Mesendoderm (in vitro differentiated cells): ENCODE results near the gene PROK2.

Experiments used
- DNase-seq: peaks from one replicate; pipeline ENCODE4 v3.0.0; 2013
- H2AK5ac ChIP-seq: 2 replicates; pipeline ENCODE4 v1.6.1; 2013; ENCODE audit warnings: low read length, inconsistent platforms
- H2BK120ac ChIP-seq: 2 replicates; pipeline ENCODE4 v1.6.1; 2013; ENCODE audit warnings: low read depth, mild to moderate bottlenecking, low read length, moderate library complexity, mixed read lengths
- H2BK15ac ChIP-seq: replicated peaks from 2 replicates; pipeline ENCODE4 v1.6.1; 2013; ENCODE audit warnings: low read depth, mild to moderate bottlenecking, moderate library complexity
- H2BK5ac ChIP-seq: 2 replicates; pipeline ENCODE4 v1.6.1; 2013; ENCODE audit warnings: low read length, inconsistent platforms
- H3K18ac ChIP-seq: 2 replicates; pipeline ENCODE4 v1.6.1; 2013; ENCODE audit warnings: mild to moderate bottlenecking, low read length, mixed read lengths
- H3K23ac ChIP-seq: one replicate; pipeline ENCODE4 v1.6.1; 2013; ENCODE audit warnings: low read length
- H3K27ac ChIP-seq: 2 replicates; pipeline ENCODE4 v1.5.1; 2013; ENCODE audit warnings: low read depth, mild to moderate bottlenecking, inconsistent platforms, low read length, moderate library complexity
- H3K27me3 ChIP-seq: 2 replicates; pipeline ENCODE4 v1.6.1; 2013; ENCODE audit warnings: low read length, control low read depth, mild to moderate bottlenecking, inconsistent platforms; ENCODE audit not compliant: insufficient read depth, poor library complexity
- H3K36me3 ChIP-seq: 2 replicates; pipeline ENCODE4 v1.6.1; 2013; ENCODE audit warnings: low read length, inconsistent platforms; ENCODE audit not compliant: control insufficient read depth, insufficient read depth
- H3K4ac ChIP-seq: one replicate; pipeline ENCODE4 v1.6.1; 2013; ENCODE audit warnings: low read depth, mild to moderate bottlenecking, low read length, moderate library complexity
- H3K4me1 ChIP-seq: 2 replicates; pipeline ENCODE4 v1.6.1; 2013; ENCODE audit warnings: low read depth, low read length, inconsistent platforms; ENCODE audit not compliant: control insufficient read depth
- H3K4me2 ChIP-seq: 2 replicates; pipeline ENCODE4 v1.6.1; 2013; ENCODE audit warnings: low read length
- H3K4me3 ChIP-seq: 2 replicates; pipeline ENCODE4 v1.5.1; 2013; ENCODE audit warnings: mild to moderate bottlenecking, low read length
- H3K56ac ChIP-seq: one replicate; pipeline ENCODE4 v1.6.1; 2013; ENCODE audit warnings: low read length
- H3K79me1 ChIP-seq: 2 replicates; pipeline ENCODE4 v1.6.1; 2013; ENCODE audit warnings: low read length, inconsistent platforms
- H3K79me2 ChIP-seq: 2 replicates; pipeline ENCODE4 v1.6.1; 2013; ENCODE audit warnings: mild to moderate bottlenecking, low read length; ENCODE audit not compliant: control insufficient read depth, insufficient read depth
- H3K9ac ChIP-seq: 2 replicates; pipeline ENCODE4 v1.6.1; 2013; ENCODE audit warnings: low read length, inconsistent platforms
- H4K5ac ChIP-seq: one replicate; pipeline ENCODE4 v1.6.1; 2013; ENCODE audit warnings: low read length
- H4K8ac ChIP-seq: one replicate; pipeline ENCODE4 v1.6.1; 2013; ENCODE audit warnings: low read depth, mild to moderate bottlenecking, control low read depth, low read length, moderate library complexity
- WGBS: extraction: QIAGEN DNeasy Blood & Tissue Kit; methylation state at CpG from one replicate; pipeline ENCODE4 v1.1.7; 2013; ENCODE audit warnings: low lambda C conversion rate, missing lambda C conversion rate; ENCODE audit not compliant: insufficient coverage; ENCODE audit errors: extremely low coverage; 5-methylcytosine and 5-hydroxymethylcytosine counted together

PROK2 gene

GRCh38 chr3:71816767-71817156 lies 31.8 kb upstream of the PROK2 start:
- Histone ChIP-seq H2BK5ac (no peak overlapping the region), H4K8ac (no peak overlapping the region), H3K4me2 (no peak overlapping the region), H3K79me1 (no peaks in the 10 kb centered on the region), H3K23ac (no peak overlapping the region), H3K79me2 (no peaks in the 10 kb centered on the region), H3K56ac (no peak overlapping the region), H3K4me3 (no peak overlapping the region), H3K27me3 (no peaks in the 10 kb centered on the region), H2BK15ac (no peak overlapping the region), H3K4me1 (no peaks in the 10 kb centered on the region), H3K9ac (no peak overlapping the region), H2BK120ac (no peak overlapping the region), H3K18ac (no peak overlapping the region), H3K27ac (no peak overlapping the region), H3K4ac (no peak overlapping the region), H3K36me3 (no peaks in the 10 kb centered on the region), H2AK5ac (no peak overlapping the region), H4K5ac (no peak overlapping the region)
- WGBS, result no CpG with 5 or more reads among the region's 4 CpGs
- no peak for DNase-seq

- Histone ChIP-seq H3K36me3 (no peaks in the 10 kb centered on the region), H2BK120ac (peak overlapping the region; percentile 28), H3K27me3 (no peaks in the 10 kb centered on the region), H3K4ac (no peak overlapping the region), H3K79me2 (no peaks in the 10 kb centered on the region), H4K8ac (no peak overlapping the region), H2BK15ac (no peak overlapping the region), H2BK5ac (no peak overlapping the region), H3K9ac (no peak overlapping the region), H3K23ac (no peak overlapping the region), H3K56ac (no peak overlapping the region), H3K27ac (no peak overlapping the region), H3K4me2 (no peak overlapping the region), H3K4me1 (no peaks in the 10 kb centered on the region), H2AK5ac (no peak overlapping the region), H3K18ac (no peak overlapping the region), H3K79me1 (no peaks in the 10 kb centered on the region), H4K5ac (no peak overlapping the region), H3K4me3 (no peak overlapping the region)
- no peak for DNase-seq
- no CpG with 5 or more reads among the region's 7 CpGs for WGBS
Measured at GRCh38 chr3:71815340-71816067, 30.6 kb upstream of the PROK2 start.

GRCh38 chr3:71813704-71814103 lies 28.8 kb upstream of the PROK2 start:
- no peaks in the 10 kb centered on the region for H3K36me3 ChIP-seq
- H3K9ac ChIP-seq, result no peak overlapping the region
- no peak overlapping the region for H2BK5ac ChIP-seq
- no CpG with 5 or more reads among the region's 3 CpGs for WGBS
- no peak for DNase-seq
- no peak overlapping the region for H3K23ac ChIP-seq
- H3K4me3 ChIP-seq, result no peak overlapping the region
- no peak overlapping the region for H2AK5ac ChIP-seq
- no peaks in the 10 kb centered on the region for H3K79me2 ChIP-seq
- no peaks in the 10 kb centered on the region for H3K79me1 ChIP-seq
- H2BK120ac ChIP-seq, result no peak overlapping the region
- H4K8ac ChIP-seq, result no peak overlapping the region
- H3K4me2 ChIP-seq, result no peak overlapping the region
- H3K18ac ChIP-seq, result no peak overlapping the region
- no peaks in the 10 kb centered on the region for H3K27me3 ChIP-seq
- no peak overlapping the region for H2BK15ac ChIP-seq
- no peak overlapping the region for H3K56ac ChIP-seq
- H3K4me1 ChIP-seq, result no peaks in the 10 kb centered on the region
- no peak overlapping the region for H4K5ac ChIP-seq
- no peak overlapping the region for H3K27ac ChIP-seq
- no peak overlapping the region for H3K4ac ChIP-seq

GRCh38 chr3:71813073-71813472 lies 28.1 kb upstream of the PROK2 start:
- no peak overlapping the region for H3K56ac ChIP-seq
- H2BK15ac ChIP-seq, result no peak overlapping the region
- no CpG with 5 or more reads among the region's 4 CpGs for WGBS
- H2BK120ac ChIP-seq, result no peak overlapping the region
- no peaks in the 10 kb centered on the region for H3K36me3 ChIP-seq
- no peaks in the 10 kb centered on the region for H3K79me1 ChIP-seq
- H3K18ac ChIP-seq, result no peak overlapping the region
- H4K5ac ChIP-seq, result no peak overlapping the region
- no peak overlapping the region for H2BK5ac ChIP-seq
- no peaks in the 10 kb centered on the region for H3K4me1 ChIP-seq
- H3K4me2 ChIP-seq, result no peak overlapping the region
- no peak overlapping the region for H3K27ac ChIP-seq
- no peaks in the 10 kb centered on the region for H3K27me3 ChIP-seq
- no peaks in the 10 kb centered on the region for H3K79me2 ChIP-seq
- no peak overlapping the region for H4K8ac ChIP-seq
- H3K4ac ChIP-seq, result no peak overlapping the region
- no peak overlapping the region for H2AK5ac ChIP-seq
- no peak overlapping the region for H3K9ac ChIP-seq
- no peak overlapping the region for H3K4me3 ChIP-seq
- no peak overlapping the region for H3K23ac ChIP-seq
- DNase-seq, result no peak

- H3K23ac ChIP-seq, result no peak overlapping the region
- H3K18ac ChIP-seq, result no peak overlapping the region
- no CpG with 5 or more reads among the region's 3 CpGs for WGBS
Measured at GRCh38 chr3:71810056-71810455, 25.1 kb upstream of the PROK2 start.

More at GRCh38 chr3:71810056-71810455, 25.1 kb upstream of the PROK2 start:
- DNase-seq, result no peak
- Histone ChIP-seq H3K4me2 (no peak overlapping the region), H2BK5ac (no peak overlapping the region), H3K36me3 (no peaks in the 10 kb centered on the region), H3K4me1 (no peaks in the 10 kb centered on the region), H3K27ac (no peak overlapping the region), H3K79me1 (no peaks in the 10 kb centered on the region), H4K8ac (no peak overlapping the region), H3K56ac (no peak overlapping the region), H3K4ac (no peak overlapping the region), H3K4me3 (no peak overlapping the region), H2BK15ac (no peak overlapping the region), H3K27me3 (no peaks in the 10 kb centered on the region), H4K5ac (no peak overlapping the region), H2BK120ac (no peak overlapping the region), H2AK5ac (no peak overlapping the region), H3K79me2 (no peaks in the 10 kb centered on the region), H3K9ac (no peak overlapping the region)
